ENCODE measurements around the gene SLC7A1. TPM values are rescaled to one million over a fixed set of nuclear protein-coding genes. Genes with fewer than 3 reads are reported as not detected.

Gene SLC7A1
- total RNA-seq, 1 donor from 2014 or later, result 30.7 TPM

DNA sequence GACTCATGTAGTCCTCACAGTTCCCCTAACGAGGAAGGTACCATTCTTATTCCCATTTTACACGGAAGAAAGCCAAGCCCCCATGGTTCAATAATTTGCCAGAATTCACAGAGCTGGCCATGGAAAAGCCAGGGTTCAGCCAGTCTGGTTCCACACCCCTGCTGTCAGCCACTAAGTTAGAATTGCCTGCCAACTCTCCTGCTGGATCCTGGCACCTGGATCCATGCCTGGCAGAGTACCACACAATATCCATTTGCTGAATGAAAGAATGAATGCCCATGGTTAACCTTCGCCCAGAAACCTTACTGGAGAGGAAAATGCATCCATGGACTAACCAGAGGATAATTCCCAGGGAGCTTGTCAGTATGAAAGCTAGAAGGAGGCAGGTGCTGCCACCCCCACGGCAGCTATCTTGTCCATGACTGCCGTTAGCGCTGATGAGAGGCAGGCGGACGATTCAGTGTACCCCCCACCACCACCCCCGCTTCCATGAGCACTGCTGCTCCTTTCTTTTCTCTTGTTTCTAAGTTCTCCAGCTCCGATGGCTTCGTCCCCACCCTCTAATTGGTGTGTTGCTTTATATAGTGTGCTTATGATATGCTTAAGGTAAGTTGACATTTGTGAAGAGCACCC is 114.5 kb downstream of the SLC7A1 start:
- peak; percentile 58 for DNase-seq (ENCODE audit: low spot score)
- intact Hi-C loops (cut with DNase I), result no loop called here

DNA sequence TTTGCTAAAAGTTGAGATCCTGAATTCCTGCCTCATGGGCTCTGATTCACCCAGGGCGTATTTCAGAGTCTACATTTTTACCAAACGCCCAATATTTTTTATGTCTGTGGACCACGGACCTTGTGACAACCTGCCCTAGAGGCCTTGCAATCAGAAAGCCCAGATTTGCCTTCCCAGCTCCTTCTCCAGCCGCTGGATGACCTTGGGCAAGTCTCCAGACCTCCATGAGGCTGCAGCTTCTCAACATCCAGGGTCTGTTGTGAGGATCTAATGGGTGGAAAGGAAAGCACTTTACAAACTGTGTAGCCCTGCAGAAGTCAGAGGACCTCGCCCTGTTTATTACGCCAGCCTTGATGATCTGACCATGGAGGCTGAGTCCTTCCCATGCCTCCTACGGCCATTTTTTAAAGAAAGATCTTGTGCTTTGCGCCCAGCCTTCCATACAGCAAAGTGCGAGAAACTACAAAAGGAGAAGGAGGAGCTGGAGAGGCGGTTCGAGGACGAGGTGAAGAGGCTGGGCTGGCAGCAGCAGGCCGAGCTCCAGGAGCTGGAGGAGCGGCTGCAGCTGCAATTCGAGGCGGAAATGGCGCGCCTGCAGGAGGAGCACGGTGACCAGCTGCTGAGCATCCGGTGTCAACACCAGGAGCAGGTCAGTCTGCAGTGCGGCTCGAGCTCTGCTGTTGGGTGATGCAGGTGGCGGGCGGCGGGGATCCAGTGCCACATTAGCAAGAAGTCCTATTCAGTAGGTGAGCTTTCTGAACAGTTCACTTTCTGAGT is 115.6 kb downstream of the SLC7A1 start:
- peak; percentile 74 for DNase-seq (ENCODE audit: low spot score)
- intact Hi-C loops (cut with DNase I), result loop anchor here (10.0 kb wide), 1 partner anchor 95 kb away; no protein-coding TSS in a partner anchor

DNA sequence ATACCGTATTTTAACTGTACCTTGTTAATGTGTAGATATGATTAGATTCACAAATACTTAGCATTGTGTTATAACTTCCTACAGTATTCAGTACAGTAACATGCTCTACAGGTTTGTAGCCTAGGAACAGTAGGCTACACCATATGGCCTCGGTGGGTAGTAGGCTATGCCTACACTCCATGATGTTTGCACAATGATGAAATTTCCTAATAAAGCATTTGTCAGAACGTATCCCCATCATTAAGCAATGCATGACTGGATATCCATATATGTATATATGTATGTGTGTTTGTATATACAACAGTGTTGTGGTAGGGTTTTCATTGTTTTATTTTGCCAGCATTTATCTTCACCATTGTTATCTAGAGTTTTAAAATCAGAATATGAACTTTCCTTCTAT is 119.4 kb downstream of the SLC7A1 start:
- intact Hi-C loops (cut with DNase I), result loop anchor here (10.0 kb wide), 1 partner anchor 91 kb away; no protein-coding TSS in a partner anchor
- no peak for DNase-seq (ENCODE audit: low spot score)

DNA sequence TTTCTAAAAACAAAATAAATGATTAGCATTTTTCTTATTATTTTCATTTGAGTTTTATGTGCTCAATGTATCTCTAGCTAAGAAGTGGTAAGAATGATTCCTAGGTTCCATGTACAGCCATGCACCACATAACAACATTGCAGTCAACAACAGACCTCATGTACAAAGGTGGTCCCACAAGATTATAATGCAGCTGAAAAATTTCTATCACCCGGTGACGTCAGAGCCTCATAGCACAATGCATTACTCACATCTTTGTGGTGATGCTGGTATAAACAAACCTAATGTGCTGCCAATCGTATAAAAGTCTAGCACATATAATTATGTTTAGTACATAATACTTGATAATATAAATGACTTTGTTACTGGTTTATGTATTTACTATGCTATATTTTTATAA is 120.5 kb downstream of the SLC7A1 start:
- intact Hi-C loops (cut with DNase I), result loop anchor here (10.0 kb wide), 1 partner anchor 90 kb away; no protein-coding TSS in a partner anchor
- DNase-seq (ENCODE audit: low spot score), result no peak

DNA sequence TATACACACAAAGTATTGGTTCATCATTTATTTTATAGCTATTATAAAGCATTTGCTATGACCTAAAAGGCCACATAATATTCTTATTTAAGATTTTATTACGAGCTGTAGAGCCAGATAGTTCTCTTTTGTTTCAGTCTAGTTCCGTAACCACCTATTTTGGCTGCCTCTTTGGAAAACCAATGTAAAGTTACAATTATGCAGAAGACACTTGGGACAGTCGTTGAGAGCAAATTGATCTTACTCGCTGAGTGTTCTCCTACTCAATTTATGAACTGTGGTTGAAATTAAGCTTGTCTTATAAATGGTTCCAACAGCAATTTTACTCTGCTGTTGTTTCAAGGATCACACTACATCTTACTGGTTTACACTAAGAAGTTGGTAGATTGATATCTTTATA is 122.3 kb downstream of the SLC7A1 start:
- DNase-seq (ENCODE audit: low spot score), result no peak
- intact Hi-C loops (cut with DNase I), result loop anchor here (10.0 kb wide), 1 partner anchor 88 kb away; no protein-coding TSS in a partner anchor

DNA sequence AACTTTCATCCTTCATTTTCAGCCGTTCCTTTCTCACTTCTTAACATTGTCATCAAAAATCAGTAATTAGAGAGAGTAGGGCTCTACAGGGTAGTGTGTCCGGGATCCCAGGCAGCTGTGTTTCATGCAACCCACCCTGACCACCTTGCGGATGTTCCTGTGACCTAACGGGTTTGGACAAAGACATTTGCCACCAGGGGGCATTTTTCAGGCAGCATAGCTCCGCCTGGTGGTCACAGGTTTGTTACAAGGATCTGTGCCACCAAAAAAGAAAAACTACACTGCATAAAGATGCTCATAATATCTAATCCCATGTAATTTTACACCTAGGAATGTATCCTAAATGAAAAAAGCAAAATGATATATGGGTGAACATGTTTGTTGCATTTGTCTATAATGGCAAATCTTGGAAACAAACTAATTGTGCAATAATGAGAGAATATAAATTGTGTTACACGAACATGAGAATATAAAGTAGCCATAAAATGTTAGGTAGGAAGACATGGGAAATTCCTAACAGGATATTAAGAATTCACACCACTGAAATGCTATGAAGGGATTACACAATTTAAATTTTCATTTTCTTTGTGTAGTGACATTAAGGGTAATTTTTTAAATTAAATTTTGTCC is 123.0 kb downstream of the SLC7A1 start:
- no peak for DNase-seq (ENCODE audit: low spot score)
- intact Hi-C loops (cut with DNase I), result loop anchor here (10.0 kb wide), 1 partner anchor 88 kb away; no protein-coding TSS in a partner anchor

DNA sequence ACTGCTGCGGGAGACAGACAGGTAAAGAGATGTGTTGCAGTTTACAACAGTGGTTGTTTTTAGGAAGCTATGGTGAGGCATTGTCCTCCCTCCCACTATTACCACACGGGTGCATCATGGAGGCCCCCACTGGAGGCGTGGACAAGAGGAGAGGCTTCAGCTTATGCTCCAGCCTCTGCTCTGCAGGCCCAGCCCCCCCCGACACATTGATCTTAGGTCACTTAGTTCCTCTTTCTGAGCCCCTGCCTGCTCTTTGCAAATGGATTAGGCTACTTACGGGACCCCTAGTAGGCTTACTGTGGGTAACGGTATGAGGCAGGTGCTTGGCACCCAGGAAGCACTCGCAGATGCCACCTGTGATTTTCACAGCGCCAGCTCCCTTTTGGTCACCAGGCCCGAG is 123.9 kb downstream of the SLC7A1 start:
- DNase-seq (ENCODE audit: low spot score), result no peak
- intact Hi-C loops (cut with DNase I), result loop anchor here (10.0 kb wide), 1 partner anchor 87 kb away; no protein-coding TSS in a partner anchor

DNA sequence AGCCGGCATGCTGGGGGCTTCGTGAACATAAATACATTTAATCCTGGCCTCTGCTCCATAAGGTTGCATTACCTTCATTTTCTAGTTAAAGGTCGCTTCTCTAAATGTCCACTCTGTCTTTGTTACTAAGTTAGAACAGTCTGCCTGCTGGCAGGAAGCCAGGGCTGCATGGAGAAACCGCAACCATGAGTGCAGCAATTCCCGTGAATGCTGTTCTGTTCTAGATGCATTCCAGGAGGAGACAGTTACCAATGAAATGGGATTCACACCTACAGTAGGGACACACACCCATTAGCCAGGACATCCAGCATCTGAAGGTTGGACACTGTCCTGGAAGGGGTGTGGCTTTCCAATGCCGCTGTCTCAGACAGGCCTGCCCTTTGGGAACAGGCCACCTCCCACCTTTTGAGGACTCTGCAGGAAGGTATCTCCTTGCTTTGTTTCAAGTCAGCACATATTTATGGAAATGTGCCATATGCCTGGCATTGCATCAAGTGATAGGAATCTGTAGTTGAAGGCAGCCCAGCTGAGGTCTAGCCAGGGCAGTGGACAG is 129.7 kb downstream of the SLC7A1 start:
- DNase-seq (ENCODE audit: low spot score), result no peak
- intact Hi-C loops (cut with DNase I), result loop anchor here (2.0 kb wide), 1 partner anchor 31 kb away; no protein-coding TSS in a partner anchor

DNA sequence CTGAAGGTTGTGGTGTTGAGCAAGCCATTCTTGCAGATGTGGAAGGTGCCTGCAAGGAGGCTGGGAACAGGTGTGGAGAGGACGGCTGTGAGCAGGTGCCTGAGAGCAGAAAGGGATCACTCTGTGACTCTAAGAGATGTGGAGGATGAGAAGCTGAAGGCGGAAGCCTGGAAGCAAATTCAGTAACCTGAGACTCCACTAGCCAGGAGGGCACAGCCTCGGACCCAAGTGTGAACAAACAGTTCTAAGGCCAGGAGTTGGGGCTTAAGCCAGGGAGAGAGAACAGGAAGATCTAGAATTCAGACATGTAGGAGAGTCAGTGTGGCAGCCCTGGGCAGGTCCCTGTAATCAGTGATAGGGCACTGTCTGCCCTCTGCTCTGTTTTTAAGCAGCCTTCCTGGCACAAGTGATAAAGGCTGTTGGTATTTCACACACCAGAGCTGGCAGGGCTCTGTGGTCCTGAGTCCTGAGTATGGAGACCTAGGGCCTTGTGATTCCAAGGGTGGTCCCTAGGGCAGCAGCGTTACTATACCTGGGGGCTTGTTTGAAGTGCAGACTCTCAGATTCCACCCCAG is 131.3 kb downstream of the SLC7A1 start:
- DNase-seq (ENCODE audit: low spot score), result peak; percentile 75
- intact Hi-C loops (cut with DNase I), result loop anchor here (2.0 kb wide), 1 partner anchor 29 kb away; no protein-coding TSS in a partner anchor

DNA sequence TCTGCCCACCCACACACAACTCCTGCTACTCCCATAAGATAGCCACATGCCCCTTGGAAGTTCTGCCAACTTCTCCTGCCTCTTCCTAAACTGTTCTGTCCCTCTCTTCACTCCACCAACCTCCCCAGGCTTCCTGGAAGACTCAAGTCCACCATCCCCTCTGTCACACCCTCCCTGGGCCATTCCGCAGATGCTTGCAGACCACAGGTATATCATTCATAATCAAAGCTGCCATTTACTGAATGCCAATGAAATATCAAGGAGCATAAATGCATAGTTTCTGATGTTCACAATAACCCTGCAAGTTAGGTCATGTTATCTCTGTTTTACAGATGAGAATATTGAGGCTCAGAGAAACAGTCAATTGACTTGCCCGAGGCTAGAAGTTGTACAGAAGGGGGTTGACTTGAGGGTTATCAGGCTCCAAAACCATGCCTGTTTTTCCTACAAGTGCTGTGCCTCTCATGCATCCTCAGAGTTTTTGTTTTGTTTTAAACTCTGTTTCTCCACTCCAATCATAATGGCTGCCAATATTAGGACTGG is 135.6 kb downstream of the SLC7A1 start:
- intact Hi-C loops (cut with DNase I), result no loop called here
- DNase-seq (ENCODE audit: low spot score), result no peak
